ENCODE data around the gene COL7A1.

GRCh38 chr3:48532271-48532976 lies 62.7 kb downstream of the COL7A1 start:
- TF ChIP-seq CTCF (IDR thresholded peaks at IDR 0.05; ENCODE audit: low read depth, low read length) (no peak), EZH2phosphoT487 (IDR thresholded peaks at IDR 0.05; ENCODE audit: low read depth) (no peak)

Measured in OCI-LY3 (cell line).